ENCODE measurements around the gene PXDN.

PXDN gene

DNA sequence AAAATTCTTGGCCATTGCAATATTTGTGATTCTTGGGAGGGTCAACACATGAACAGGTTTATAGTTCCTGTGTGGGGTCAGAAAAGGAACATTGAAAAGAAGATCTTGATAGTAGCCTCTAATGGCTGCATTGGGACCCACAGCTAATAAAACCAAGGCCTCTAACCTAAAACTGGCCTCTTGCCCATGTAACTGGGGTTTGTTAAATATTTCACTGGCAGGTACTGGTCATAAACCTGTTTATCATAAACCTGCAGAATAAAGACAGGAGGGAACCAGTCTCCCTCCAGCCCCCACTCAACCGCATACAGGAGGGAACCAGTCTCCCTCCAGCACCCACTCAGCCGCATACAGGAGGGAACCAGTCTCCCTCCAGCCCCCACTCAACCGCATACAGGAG lies 125.3 kb downstream of the PXDN start:
- Mint-ChIP-seq H3K4me1 (peaks cover 9% of the 10 kb centered on the region), H3K9me3 (peaks cover 9% of the 10 kb centered on the region), H3K27me3 (peaks cover 5% of the 10 kb centered on the region), H3K36me3 (no peaks in the 10 kb centered on the region), H3K27ac (no peak overlapping the region), H3K4me3 (no peak overlapping the region)
- ATAC-seq (ENCODE audit: low read depth) (no peak), DNase-seq (ENCODE audit: low spot score in 2 of 2) (no peak)

DNA sequence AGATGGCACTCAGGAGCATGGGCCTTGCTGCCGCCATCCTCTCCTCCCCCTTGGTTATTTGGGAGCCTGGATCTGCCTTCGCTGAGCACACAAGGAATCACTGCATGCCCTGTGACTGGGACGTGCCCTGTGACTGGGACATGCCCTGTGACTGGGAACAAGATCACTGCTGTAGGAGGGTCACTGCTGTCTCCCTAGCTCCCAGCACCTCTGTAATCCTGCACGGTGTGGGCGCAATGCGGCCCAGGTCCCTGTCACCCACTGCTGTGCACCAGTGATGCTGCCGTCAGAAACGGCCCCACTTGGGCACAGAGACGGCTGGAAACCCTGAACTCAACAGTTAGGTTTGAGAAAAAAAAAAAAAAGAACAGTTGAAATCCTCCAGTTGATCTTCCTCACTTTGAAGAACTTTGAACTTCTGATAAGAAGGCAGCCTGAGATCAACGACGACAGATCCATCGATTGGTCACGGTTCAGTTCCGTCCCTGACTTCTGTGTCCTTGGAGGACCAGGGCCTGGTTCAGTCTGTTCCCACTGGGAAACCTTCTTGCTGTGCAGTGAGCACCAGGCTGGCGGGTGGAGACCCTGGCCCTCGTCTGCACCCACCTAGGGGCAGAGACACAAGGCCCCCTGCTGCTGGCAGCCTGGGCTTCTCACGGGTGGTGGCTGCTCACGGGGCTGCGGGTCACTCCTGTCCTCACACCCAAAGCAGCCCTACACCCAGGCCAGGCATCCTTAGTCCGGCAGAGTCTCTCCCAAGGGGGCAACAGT lies 125.9 kb downstream of the PXDN start:
- Mint-ChIP-seq H3K4me1 (peaks cover 9% of the 10 kb centered on the region), H3K27me3 (peaks cover 5% of the 10 kb centered on the region), H3K36me3 (no peaks in the 10 kb centered on the region), H3K4me3 (no peak overlapping the region), H3K27ac (no peak overlapping the region), H3K9me3 (peaks cover 9% of the 10 kb centered on the region)
- no peak for ATAC-seq (ENCODE audit: low read depth)
- DNase-seq (ENCODE audit: low spot score in 2 of 2), result no peak

DNA sequence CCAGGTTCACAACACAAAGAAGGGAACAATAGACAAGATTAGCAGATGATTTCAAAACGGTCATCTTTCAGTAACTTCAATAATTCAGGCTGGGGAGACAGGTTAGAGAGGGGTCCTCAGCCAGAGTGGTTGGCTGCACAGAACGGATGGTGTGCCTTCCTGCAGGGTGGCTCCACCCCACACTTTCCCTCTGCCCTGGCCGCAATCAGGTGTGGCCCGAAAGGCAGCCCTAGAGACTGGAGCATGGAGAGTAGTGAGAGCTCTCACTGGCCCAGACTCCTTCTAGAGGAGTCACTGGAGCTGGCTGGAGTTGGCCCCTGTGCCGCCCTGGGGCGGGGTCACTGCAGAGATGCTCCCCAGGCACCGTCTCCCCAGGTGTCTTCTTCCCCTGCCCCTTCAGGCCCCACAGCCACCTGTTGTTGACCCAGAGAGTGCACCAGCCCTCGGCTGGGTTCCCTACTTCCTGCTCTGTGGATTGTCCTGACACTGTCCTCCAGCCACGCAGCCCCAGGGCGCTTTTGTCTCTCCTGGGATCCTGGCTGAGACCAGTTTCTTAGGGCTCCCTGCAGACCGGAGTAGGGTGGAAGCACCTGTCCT lies 126.8 kb downstream of the PXDN start:
- Mint-ChIP-seq H3K4me3 (no peak overlapping the region), H3K9me3 (peaks cover 7% of the 10 kb centered on the region), H3K27ac (no peak overlapping the region), H3K27me3 (peaks cover 5% of the 10 kb centered on the region), H3K36me3 (no peaks in the 10 kb centered on the region), H3K4me1 (peaks cover 9% of the 10 kb centered on the region)
- no peak for ATAC-seq (ENCODE audit: low read depth)
- no peak for DNase-seq (ENCODE audit: low spot score in 2 of 2)

DNA sequence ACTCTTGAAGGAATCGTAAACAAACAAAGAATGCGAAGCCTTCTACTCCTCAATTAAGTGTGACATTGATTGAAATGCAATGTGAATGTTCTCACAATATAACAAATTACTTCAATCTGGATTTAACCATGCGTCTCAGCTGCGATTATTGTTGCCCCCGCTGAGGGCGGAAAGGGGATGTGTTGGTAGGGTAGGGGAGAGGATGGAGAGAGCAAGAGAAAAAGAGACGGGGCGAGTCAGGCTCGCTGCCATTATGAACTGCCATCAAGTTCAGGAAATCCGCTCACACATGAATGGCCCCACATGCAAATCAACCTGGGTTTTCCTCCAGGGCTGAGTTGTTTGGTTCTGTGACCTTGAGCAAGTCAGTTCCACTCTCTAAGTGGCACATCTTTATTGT lies 129.8 kb downstream of the PXDN start:
- Mint-ChIP-seq H3K36me3 (no peaks in the 10 kb centered on the region), H3K4me1 (peaks cover 11% of the 10 kb centered on the region), H3K27me3 (peaks cover 10% of the 10 kb centered on the region), H3K27ac (no peak overlapping the region), H3K4me3 (peak overlapping the region; percentile 48), H3K9me3 (peaks cover 4% of the 10 kb centered on the region)
- ATAC-seq (ENCODE audit: low read depth) (peak; percentile 93), DNase-seq (ENCODE audit: low spot score in 2 of 2) (no peak)

DNA sequence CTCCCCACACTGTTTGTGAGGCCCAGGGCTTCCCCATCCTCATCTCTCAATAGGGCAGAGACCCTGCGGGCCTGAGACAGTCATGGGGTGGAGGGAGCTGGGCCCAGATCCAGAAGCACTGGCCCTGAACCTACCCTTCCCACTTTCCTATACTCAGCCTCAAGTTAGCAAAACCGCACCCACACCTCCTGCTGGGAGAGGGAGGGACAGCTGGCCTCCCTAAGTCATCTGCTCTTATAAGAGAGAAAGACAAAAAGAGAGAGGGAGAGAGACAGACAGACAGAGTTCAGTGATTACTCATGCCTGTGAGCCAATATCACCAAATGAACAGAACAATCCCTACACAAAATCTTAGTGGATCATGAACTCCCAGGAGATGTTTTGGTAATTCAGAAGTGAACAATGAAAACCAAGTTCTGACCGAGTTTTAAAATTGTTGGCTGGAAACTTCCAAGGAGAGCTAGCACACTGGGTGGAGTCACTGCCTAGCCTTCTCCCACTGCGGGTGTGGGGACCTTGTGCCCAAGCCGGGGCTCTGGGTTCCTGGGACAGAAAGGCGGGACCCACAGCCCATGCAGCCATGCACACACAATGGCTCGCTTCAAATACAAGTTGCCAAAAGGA lies 130.5 kb downstream of the PXDN start:
- Mint-ChIP-seq H3K4me3 (no peak overlapping the region), H3K36me3 (no peaks in the 10 kb centered on the region), H3K27ac (no peak overlapping the region)

DNA sequence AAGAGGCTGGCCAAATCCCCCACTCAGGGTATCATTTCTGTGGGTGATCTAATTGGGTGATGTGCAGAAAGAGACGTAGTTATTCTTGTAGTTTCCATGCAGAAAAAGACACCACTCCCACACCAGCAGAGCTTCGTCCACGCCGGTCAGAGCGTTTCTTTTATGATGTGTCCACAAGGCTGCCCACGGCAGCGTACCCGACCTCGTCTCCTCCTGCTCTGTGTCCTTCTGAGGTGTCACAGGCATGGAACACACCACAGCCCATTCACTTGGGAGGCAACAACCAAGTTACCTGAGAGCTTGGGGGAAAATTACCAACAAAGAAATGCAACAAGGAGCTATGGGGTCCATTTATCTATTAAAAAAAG lies 131.3 kb downstream of the PXDN start:
- Mint-ChIP-seq H3K27me3 (peaks cover 10% of the 10 kb centered on the region), H3K27ac (no peak overlapping the region), H3K9me3 (peaks cover 4% of the 10 kb centered on the region), H3K4me1 (peaks cover 15% of the 10 kb centered on the region), H3K4me3 (no peak overlapping the region), H3K36me3 (no peaks in the 10 kb centered on the region)
- DNase-seq (ENCODE audit: low spot score in 2 of 2) (no peak), ATAC-seq (ENCODE audit: low read depth) (no peak)

More for the DNA sequence above, 130.5 kb downstream of the PXDN start:
- no peak for ATAC-seq (ENCODE audit: low read depth)
- no peak for DNase-seq (ENCODE audit: low spot score in 2 of 2)
- Mint-ChIP-seq H3K27me3 (peaks cover 10% of the 10 kb centered on the region), H3K9me3 (peaks cover 4% of the 10 kb centered on the region), H3K4me1 (peaks cover 15% of the 10 kb centered on the region)

DNA sequence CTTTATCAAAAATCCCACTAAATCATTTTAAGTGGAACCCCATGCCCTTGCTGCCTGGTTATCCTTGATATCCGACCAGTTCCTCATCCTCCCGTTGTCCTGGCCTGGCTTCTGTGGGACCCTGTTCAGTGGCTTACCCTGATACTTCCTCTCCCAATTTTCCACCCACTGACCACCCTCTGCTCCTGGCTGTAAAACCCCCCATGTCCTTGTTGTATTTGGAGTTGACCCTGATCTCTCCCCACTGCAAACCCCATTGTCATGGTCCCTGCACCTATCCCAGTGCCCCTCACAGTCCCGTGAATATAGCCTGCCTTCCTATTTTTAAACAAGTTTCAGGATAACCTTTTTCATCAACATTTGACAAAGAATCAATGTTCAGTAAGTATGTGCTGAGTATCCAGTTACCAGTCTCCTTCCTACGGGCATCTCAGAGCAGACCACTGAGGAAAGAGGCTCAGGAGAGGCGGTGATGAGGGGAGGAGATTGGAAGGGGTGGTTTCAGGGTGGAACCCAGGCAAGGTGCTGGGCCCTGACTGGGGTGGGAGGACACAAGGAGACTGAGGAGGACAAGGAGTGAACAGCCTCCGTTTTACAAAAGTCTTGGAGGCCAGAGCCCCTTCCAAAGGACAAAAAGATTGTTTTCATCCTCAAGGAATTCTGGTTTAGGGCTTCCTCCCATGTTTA lies 131.8 kb downstream of the PXDN start:
- Mint-ChIP-seq H3K4me1 (peaks cover 15% of the 10 kb centered on the region), H3K4me3 (no peak overlapping the region), H3K9me3 (peaks cover 4% of the 10 kb centered on the region), H3K27me3 (peaks cover 10% of the 10 kb centered on the region), H3K36me3 (no peaks in the 10 kb centered on the region), H3K27ac (no peak overlapping the region)
- ATAC-seq (ENCODE audit: low read depth) (no peak), DNase-seq (ENCODE audit: low spot score in 2 of 2) (no peak)

DNA sequence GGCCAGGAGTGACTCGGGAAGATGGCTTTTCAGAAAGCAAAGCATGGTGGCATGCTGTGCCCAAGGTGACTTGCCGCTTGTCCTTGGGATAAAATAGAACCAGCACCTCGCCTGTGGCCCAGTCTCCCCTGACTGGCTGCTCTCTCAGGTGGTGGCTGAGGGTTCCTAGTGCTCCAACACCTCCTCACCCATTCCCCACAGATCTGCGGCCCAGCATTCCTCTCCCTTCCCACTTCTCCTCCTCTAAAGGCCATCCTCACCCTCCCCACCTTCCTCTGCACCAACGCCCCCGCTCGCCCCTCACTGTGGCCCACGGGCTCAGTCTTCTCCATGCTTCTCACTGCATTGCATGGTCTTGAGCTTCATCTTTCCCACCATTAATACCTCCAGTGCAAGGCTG lies 132.4 kb downstream of the PXDN start:
- H3K27me3 Mint-ChIP-seq, result peaks cover 10% of the 10 kb centered on the region
- DNase-seq (ENCODE audit: low spot score in 2 of 2) (no peak), ATAC-seq (ENCODE audit: low read depth) (no peak)
- peaks cover 19% of the 10 kb centered on the region for H3K4me1 Mint-ChIP-seq
- no peak overlapping the region for H3K4me3 Mint-ChIP-seq
- H3K9me3 Mint-ChIP-seq, result peaks cover 2% of the 10 kb centered on the region
- H3K36me3 Mint-ChIP-seq, result no peaks in the 10 kb centered on the region
- no peak overlapping the region for H3K27ac Mint-ChIP-seq

DNA sequence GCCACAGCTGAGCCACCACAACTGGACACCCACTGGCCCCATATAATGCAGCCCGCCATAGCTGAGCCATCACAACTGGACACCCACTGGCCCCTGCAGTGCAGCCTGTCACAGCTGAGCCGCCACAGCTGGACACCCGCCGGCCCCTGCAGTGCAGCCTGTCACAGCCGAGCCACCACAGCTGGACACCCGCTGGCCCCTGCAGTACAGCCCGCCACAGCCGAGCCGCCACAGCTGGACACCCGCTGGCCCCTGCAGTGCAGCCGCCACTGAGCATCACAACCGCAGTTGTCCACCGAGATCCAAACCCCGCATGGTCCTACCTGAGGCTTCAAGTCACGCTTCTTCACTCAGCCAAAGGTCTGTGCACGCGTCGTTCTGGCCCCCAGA lies 134.2 kb downstream of the PXDN start:
- H3K27me3 Mint-ChIP-seq, result peaks cover 11% of the 10 kb centered on the region
- H3K9me3 Mint-ChIP-seq, result no peaks in the 10 kb centered on the region
- ATAC-seq (ENCODE audit: low read depth) (no peak), DNase-seq (ENCODE audit: low spot score in 2 of 2) (no peak)
- no peaks in the 10 kb centered on the region for H3K36me3 Mint-ChIP-seq
- H3K4me3 Mint-ChIP-seq, result no peak overlapping the region
- peaks cover 21% of the 10 kb centered on the region for H3K4me1 Mint-ChIP-seq
- no peak overlapping the region for H3K27ac Mint-ChIP-seq

DNA sequence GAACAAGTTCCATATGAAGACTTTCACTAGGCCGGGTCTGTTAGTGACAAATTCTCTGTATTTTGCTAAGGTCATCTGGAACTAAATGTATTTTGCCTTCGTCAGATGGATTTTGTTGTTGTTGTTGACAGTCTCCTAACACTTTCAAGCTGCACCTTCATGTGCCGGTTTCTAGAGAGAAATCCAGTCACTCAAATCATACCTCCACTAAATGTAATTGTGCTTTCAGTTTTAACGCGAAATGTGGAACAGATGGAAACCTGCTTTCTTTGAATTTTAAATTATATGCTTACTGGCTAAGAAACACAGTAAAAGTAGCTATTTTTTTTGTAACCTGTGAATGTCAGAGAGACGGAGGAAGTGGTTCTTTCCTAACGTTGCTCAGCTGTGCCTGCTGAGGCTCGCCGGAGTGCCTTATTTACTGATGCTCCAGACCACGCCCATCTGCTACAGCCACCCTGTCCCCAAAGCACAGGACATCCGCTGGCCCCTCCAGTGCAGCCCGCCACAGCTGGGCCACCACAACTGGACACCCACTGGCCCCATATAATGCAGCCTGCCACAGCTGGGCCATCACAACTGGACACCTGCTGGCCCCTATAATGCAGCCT lies 134.7 kb downstream of the PXDN start:
- no peak for DNase-seq (ENCODE audit: low spot score in 2 of 2)
- Mint-ChIP-seq H3K27ac (no peak overlapping the region), H3K4me3 (no peak overlapping the region), H3K27me3 (peaks cover 11% of the 10 kb centered on the region), H3K9me3 (no peaks in the 10 kb centered on the region), H3K36me3 (no peaks in the 10 kb centered on the region), H3K4me1 (peaks cover 18% of the 10 kb centered on the region)
- no peak for ATAC-seq (ENCODE audit: low read depth)

DNA sequence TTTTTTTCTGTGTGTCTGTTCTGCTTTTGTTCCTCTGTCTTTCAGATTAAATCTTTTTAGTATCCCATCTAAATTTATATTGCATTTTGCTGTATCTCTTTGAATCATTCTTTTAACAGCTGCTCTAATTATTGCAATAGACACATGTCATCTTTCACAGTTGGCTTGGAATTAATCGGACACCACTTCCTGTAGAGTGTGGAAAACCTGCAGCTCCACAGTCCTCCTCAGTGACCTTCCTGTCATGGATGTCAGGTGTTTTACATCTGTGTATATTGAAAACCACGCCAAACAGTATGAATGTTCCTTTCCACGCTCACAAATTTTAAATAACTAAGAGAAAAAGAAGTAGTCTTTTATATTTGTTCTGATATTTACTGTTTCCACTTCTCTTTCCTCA lies 135.3 kb downstream of the PXDN start:
- no peak overlapping the region for H3K27ac Mint-ChIP-seq
- no peak for ATAC-seq (ENCODE audit: low read depth)
- H3K9me3 Mint-ChIP-seq, result no peaks in the 10 kb centered on the region
- peaks cover 11% of the 10 kb centered on the region for H3K27me3 Mint-ChIP-seq
- peaks cover 16% of the 10 kb centered on the region for H3K4me1 Mint-ChIP-seq
- no peak overlapping the region for H3K4me3 Mint-ChIP-seq
- no peaks in the 10 kb centered on the region for H3K36me3 Mint-ChIP-seq
- DNase-seq (ENCODE audit: low spot score in 2 of 2), result no peak

DNA sequence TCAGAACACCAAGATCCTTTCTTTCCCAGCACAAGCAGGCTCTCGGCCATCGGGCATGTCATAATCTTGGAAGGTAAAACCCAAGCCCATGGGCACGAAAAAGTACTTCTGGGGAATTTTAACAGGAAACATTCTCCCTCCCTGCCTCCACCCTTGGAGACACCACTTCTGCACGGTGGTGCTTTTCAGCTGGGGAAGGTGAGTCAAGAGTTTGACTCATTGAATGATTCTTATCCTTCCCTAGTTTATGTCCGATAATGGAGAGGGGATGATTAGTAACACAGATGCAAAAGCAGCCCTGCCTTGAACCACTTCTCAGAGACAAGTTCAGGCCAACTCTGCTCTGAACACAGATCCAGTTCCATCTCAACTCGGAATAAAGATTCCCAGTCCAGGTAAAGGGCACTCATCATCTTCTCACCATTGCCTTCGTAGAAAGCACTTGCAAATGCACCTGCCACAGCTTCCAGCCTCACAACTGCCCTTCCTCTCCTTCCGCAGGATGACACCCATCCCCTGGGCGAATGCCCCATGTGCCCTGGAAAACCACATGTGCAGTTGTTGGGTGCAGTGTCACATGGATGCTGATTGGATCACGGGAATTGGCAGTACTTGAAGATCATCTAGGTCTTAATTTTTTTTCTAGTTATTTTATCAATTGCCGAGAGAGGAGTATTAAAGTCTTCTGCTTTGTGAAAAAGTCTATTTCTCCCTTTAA lies 136.2 kb downstream of the PXDN start:
- H3K27ac Mint-ChIP-seq, result no peak overlapping the region
- ATAC-seq (ENCODE audit: low read depth) (no peak), DNase-seq (ENCODE audit: low spot score in 2 of 2) (no peak)
- H3K9me3 Mint-ChIP-seq, result no peaks in the 10 kb centered on the region
- no peak overlapping the region for H3K4me3 Mint-ChIP-seq
- H3K27me3 Mint-ChIP-seq, result peaks cover 11% of the 10 kb centered on the region
- H3K4me1 Mint-ChIP-seq, result peaks cover 16% of the 10 kb centered on the region
- no peaks in the 10 kb centered on the region for H3K36me3 Mint-ChIP-seq

DNA sequence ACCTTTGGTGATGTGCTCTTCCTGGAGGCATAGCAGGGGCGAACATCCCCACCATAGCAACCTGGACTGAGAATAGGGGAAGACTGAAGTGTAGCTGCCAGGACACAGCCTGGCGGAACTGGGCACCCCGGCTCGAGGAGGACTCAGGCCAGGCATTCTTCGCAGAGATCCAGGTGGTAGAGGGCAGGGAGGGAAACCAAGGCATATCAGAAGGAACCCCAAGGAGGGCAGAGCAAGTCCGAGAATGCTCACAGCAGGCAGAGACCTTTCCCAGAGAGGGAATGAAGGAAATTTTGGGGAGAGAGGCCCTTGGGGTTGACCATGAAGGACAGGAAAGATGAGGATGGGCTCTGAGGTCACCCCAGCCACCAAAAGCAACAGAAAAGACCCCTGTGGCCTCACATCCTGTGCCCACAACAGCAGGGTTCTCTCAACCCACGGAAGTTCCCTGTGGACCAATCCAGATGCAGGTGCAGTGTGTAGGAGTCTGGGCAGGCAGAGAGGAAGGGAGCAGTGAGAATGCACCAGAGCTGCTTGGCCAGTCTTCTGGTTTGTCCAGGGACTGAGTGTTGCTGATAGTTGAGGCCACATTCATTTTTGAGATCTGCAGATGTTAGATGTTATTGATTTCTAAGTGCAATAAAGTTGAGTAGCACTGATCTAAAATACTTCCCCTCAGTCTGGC lies 136.9 kb downstream of the PXDN start:
- ATAC-seq (ENCODE audit: low read depth) (no peak), DNase-seq (ENCODE audit: low spot score in 2 of 2) (no peak)
- H3K36me3 Mint-ChIP-seq, result no peaks in the 10 kb centered on the region
- no peak overlapping the region for H3K4me3 Mint-ChIP-seq
- peaks cover 8% of the 10 kb centered on the region for H3K27me3 Mint-ChIP-seq
- H3K4me1 Mint-ChIP-seq, result peaks cover 16% of the 10 kb centered on the region
- no peak overlapping the region for H3K27ac Mint-ChIP-seq
- H3K9me3 Mint-ChIP-seq, result no peaks in the 10 kb centered on the region
